ENCODE measurements around the gene KLF3. TPM values are rescaled to one million over a fixed set of nuclear protein-coding genes. Genes with fewer than 3 reads are reported as not detected.

KLF3 gene
- polyA plus RNA-seq, 1 donor, result 65.4 TPM

DNA sequence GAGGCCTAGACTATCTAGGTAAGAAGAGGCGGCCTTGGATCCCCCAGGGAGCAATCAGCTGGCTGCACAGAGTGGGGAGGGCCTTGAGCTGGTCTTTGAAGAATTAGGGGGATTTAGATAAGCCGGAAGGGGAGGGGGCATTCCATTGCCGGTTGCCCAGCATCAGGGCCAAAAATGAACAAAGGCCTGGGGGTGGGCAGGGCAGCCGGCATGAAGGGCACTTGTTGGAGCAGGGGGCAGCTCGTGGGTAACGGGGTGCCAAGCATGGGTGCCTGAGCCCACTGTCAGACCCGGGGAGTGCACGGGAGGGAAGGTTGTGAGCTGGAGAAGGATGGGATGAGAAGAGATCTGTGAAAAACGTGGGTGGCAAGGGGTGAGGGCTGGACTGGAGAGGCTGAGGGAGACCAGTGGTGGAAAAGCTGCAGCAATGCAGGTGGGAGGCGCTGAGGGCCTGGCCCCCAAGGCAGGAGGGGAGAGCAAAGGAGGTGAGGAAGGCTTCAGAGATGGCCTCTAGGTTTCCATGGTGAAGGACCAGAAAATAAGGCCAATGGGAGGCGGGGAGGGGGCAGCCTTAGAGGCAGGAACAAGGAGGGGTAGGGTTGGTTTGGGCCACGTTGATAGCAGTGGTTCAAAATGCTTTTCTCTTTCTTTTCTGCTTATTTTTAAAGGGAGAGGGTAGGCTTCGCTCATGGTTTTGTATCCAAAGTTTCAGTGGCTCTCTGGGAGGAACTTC lies 8.6 kb downstream of the KLF3 start:
- no peak for DNase-seq

DNA sequence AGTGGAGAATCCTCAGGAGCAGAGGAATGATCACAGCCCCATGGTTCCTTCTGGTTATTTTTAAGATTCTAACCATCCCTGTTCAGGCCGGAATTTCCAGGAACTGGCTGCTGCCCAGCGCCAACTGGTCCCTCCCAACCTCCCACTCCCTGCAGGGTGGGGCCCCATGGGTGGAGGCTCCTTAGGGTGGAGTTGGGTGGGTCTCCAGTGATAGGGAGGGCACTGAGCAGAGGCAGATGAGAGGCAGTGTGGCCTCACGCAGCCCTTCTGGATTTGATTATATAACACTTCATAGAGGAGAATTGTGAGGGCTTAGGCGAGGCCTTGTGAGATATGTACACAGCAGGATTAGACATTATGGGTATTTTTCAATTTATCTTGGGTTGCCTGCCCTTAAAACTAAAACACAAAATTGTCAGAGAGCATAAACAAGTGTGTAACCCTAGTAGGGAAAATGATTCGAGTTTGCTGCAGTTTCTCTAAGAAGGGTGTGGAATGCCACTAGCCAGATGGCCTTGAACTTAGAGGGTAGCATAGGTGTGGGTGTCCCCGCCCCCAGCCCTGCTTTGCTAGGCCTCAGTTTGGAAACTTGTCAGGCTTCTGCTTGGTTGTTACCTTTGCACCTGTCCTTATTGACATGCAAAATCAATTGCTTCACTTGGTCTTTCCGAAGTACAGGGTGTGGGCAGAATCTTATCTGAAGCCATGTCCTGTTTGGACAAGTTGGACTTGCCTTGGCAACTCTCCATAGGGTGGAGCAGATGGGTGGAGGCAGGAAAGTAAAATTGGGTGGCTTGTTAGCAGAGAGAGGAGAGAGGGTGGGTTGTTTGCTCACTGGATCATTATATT lies 9.4 kb downstream of the KLF3 start:
- no peak for DNase-seq

DNA sequence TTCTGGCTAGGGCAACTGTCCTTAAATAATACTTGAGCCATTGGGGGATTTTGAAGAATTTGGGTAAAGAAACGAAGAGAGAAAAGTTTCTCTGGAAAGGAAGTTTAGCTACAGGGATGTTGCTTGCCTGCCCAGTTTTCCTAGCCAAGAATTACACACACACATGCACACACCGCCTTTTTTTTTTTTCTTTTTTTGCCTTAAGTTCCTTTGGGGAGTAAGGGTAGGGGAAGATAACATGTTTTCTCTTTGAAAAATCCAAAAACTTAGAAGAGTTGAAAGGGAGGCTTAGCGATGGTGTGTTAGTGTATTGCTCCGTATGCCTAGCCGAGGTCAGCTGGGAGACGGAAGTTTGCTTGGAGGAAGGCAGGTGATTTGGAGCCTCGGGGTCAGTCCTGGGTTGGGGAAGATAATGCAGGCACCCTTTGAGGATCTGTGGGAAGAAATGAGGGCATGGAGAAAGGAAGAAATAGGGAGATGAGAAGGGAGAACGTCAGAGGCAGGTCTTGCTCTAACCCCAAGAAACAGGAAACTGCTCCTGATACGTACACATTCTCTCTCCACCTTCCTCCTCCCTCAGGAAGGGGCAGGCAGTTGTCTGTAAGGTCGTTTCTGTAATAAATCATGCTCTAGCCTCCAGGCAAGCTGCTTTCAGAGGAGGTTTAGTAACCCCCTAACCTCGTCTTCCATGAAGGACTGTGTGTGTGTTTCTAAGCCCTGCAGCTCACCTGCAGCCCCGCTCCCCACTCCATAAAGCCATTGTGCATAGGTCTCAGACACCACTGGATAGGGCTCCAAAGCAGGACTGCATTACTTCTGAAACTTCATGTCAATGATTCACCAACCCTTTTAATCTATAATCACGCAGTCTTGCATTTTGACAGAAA lies 10.5 kb downstream of the KLF3 start:
- DNase-seq, result no peak

DNA sequence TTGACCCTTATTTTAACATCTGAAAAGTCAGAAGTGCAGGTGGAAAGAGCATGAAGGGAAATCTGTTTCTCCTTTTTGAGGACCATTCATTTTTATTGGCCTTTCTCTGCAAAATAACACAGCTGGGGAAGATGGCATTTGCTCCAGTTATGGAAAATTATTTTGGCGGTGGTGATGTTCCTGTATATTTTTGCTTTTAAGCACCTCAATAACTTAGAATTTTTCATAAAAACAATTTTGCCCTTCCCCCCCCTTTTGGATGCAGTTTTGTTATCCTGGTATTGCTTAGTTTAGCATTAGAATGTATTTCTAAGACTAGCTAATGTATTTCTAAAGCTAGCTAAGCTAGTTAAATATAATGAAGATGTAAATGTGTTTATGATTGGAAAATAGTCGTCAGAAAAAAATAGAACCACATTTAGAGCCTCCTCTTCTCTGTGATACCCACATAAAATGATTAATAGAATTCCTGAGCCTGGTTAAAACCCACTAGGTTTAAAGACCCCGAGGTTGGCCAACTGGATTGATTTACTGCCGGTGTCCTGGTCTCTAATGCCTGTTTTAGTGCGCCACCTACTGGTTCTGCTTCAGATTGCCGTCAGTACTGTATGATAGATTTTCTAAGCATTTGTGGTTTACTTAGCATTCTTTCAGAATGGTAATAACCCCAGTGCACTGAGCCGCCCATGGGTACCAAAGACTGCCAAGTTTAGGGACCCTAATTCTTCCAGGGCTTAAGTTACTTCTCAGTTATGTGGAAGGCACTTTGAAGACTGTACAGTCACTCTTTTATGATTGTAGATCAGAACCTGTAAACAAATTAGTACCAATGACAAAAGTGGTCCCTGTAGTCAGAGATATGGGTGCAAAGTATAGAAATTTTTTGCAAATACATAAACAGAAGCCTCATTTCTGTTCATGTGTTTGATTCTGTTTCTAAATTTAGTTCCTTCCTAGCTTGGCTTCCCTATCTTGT lies 11.4 kb downstream of the KLF3 start:
- DNase-seq, result peak; percentile 88

DNA sequence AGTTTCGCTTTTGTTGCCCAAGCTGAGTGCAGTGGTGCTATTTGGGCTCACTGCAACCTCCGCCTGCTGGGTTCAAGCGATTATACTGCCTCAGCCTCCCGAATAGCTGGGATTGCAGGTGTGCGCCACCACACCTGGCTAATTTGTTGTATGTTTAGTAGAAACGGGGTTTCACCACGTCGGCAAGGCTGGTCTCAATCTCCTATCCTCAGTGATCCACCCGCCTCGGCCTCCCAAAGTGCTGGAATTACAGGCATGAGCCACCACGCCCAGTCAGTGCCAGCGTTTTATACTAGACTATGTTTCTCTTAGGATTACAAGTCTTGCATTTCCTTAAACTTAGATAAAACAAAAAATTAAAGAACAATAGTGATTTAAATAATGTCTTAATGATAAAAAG lies 13.0 kb downstream of the KLF3 start:
- no peak for DNase-seq

DNA sequence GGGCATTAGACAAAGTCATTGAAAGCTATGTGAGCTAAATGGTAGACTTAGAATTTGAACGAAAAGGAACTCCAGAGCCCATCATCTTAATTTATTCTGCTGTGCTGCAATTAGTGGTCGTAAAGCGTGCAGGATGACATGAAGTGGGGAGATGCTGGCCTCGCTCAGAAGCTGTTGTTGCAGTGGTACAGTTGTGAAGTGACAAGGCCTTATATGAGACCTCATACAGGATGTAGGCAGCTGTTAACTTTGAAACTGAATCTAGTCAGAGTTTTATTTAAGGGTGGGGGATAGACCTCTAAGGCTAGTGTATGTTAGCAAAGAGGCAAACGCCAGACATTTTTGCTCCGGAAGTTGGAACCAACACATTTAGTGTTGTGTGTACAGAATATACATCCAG lies 13.4 kb downstream of the KLF3 start:
- no peak for DNase-seq

DNA sequence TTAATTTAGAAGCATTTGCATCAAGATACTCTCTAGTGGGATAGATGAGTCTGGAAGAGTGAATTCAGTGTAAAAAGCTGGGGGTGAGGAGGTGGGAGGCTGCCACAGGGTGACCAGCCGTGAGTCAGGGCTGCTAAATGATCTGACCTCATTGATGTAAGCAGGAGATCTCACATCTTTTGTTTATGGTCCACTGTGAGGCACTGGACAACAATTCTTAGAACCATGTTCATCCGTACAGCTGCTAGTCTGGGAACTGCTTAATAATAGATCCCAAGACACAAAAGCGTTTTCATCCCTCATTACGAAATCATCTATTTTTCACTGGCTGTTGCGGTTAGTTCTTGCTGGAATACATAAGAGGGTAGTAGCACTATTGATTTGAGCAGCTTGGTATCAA lies 14.1 kb downstream of the KLF3 start:
- no peak for DNase-seq

DNA sequence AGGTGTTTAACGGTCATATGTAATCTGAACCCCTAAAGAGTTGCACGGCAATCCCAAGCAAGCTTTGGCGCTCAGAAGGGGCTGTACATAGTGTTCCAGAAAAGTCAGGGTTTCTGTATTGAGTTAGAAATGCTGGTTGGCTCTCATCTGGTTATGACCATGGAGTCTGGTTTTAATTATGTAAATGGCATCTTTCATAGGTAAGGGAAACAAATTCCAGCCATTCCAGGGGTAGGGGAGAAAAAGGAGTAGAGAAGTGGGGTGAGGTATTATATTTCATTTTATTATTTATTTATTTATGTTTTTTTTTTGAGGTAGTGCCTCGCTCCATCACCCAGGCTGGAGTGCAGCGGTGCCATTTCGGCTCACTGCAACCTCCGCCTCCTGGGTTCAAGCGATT lies 15.9 kb downstream of the KLF3 start:
- DNase-seq, result no peak

DNA sequence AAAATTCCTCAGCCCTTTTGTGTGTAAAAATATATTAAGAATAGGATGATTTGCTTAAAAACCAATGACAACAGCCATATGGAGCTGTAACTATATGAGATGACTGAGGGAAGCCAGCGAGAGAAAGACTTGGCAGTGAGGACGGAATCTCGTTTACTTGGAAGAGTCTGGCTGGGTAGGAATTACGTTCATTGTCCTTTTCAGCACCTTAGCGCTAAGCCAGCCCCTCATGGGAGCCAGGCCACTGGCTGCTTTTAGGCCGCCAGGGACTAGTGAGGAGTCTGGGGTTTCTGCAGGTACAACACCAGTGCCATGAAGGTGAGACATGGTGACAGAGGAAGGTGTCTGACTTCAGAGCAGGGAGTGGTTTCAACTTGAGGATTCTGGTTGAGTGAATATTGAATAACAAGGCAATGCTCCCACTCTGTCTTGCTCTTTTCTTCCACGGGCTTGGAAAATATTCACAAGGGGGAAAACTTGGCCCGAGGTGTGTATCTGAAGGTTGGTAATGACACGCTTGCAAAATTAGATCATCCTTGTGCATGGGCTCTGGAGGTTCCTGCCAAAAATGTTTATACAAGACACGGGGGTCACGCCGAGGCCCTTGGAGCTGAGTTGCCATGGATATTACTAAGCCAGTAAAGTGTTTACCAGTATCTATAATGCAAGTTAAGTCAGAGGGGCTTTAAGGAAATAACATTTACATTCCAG lies 17.4 kb downstream of the KLF3 start:
- no peak for DNase-seq

DNA sequence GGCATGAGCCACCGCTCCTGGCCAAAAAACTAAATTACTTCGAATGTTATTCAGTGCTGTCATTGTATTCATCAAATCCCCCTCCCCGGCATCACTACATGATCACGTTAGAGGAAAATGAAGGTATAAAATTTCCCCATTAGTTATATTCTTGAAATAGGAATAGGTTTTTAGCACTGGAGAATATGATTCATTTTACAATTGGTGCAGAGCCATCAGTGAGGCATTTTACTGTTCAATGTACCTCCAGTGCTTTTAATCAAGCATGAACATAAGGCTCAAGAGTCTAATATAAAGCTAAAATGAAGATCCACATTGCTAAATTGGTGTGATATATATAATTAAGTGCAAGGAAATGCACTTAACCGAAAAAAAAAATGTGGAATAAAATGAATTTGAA lies 18.3 kb downstream of the KLF3 start:
- no peak for DNase-seq

DNA sequence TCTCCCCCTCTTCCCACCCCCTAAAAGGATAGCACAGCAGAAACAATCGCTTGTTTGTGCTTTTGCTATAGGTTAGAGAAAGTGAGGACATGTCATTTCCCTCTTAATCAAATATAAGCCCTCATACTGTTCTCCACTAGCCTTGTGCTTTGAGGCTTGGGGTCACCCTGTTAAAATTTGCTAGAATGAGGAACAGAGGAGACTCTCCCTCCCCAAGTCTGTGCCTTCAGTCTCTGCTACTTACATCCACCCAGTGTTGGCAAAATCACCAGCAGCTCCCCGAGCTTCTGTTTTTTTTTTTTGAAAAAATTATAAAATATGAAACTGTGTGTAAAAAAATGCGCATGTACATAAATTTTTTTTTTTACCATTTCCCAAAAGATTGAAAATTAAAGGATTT lies 19.3 kb downstream of the KLF3 start:
- no peak for DNase-seq

DNA sequence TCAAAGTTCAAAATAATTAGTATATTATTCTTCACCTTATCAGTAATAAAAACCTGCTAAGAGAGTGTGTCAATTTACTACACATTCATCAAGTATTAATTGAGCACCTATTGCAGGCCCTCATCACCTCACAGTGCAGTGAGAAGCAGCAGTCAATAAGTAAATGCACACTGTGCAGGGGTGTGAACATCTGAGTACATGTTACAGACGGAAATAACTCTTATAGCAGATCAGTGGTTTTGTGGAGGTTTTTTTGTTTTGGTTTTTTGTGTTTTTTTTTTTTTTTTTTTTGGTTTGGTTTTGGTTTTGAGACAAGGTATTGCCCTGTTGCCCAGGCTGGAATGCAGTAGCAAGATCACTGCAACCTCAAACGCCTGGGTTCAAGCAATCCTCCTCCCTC lies 20.3 kb downstream of the KLF3 start:
- no peak for DNase-seq

DNA sequence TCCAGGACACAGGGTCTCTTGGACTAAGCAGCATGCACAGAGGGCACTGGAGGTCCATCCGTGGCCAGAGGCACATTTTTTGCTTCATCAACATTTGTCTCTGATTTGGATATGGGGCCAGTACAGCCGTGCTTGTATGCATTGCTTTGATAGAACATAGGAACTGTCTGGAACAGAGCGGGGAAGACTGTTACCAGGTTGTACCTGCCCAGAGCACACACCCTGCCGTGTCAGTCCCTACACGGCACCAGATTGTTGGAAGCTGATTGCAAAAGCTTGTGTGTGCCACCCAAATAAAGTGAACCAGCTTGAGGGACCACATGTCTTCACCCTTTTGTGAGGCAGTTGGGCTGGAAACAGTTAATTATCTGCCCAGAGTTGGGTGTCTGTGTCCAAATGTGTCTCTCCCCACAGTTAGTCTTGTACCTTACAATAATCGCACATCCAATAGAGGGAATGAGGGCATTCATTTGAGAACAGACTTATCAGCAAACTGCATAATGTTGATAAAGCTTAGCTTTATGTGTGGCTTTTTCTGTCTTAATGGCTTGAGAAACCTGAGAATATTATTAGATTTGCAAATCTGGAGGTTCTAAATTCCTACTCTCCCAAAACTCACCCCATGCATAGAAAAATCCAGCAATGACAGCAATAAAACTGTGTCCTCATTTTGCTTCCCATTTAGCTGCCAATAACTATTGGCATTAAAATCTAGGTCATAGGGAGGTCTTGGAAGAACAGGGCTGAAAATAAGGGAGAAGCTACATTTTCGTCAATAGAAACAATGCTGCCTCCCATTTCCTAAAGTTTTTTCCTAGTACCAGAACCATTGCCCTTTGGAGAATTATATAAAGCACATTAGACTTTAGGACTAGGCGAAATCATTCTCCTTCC lies 21.2 kb downstream of the KLF3 start:
- DNase-seq, result no peak

DNA sequence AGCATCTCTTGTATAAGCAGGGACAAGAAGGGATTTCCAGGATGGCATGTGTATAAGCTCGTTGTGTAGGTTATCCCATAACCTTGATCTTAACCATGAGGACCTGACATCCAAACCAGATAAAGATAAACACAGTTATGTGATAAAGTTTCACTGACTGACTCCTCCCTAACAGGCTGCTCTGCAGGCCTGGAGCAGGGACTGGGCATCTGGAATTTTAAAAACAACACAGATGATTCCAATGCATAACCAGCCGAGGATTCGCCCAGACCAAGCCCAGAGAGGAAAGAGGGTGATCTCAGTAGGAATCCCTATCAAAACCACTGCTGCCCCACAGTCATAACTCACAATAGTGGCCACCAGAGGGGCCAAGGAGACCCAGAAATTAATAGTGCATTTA lies 22.7 kb downstream of the KLF3 start:
- DNase-seq, result no peak

DNA sequence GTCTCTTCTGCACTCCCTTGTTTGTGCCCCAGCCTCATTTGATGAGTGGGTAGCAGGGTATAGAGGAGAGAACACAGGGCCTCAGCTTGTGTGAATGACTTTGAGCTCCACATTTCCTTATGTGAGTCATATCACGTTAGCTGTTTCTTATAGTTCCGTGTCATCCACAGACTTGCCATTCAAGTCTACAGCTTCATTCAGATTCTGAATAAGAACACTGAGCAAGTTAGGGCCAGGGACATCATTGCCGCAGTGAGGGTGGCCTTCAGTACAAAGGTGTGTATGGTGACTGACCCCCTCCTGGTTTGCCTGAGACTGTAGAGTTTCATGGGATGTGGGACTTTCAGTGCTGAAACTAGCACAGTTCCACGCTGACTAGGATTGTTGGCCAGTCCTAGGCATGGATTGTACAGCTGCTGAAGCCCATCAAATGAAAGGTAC lies 23.6 kb downstream of the KLF3 start:
- DNase-seq, result no peak

DNA sequence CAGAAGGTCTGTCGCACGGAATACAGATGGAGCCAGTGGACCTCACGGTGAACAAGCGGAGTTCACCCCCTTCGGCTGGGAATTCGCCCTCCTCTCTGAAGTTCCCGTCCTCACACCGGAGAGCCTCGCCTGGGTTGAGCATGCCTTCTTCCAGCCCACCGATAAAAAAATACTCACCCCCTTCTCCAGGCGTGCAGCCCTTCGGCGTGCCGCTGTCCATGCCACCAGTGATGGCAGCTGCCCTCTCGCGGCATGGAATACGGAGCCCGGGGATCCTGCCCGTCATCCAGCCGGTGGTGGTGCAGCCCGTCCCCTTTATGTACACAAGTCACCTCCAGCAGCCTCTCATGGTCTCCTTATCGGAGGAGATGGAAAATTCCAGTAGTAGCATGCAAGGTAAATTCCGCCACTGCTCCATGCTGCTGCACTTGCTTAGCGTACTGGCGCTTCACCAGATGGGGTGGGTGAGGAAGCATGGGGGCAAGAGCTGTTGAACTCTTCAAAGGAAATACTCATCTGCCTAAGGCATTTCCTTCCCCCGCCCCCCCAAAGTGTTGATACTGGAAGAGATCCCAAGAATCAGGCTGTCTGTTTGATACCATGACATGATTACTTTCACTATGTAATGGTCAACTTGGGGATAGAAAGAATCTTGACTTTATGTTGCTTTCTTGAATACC lies 24.8 kb downstream of the KLF3 start:
- DNase-seq, result no peak

DNA sequence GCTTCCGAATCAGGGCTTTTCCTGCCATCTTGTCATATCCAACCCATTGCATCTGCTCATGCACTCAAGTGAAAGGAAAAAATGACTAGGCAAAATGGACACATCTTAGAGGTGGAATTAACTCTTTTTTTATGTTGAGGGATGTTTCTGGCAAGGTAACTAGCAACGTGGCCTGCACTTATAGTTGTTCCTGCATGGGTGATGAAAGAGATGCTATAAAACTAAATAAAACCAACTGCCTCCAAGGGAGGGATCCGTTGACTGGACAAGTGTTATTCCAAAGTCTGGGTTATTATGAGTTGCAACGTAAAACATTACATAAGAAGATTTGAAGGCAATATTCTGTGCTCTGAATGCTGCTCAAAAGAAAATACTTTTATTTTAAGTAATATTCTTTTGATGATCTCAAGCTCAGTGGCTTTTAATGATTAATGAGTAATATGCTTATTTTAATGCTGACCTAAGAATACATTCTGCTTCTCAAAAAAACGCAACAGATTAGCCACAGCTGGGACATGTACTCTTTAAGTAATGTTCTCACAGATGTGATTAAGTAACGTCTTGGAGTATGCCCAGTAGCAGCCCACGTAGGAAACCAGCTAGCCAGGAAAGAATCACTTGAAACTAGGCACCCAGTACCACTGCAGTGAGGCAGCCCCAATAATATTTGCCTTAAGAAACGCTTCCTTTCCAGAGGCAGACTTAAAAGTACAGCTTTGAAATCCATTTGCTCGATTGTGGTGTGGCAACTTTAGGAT lies 27.4 kb downstream of the KLF3 start:
- no peak for DNase-seq

DNA sequence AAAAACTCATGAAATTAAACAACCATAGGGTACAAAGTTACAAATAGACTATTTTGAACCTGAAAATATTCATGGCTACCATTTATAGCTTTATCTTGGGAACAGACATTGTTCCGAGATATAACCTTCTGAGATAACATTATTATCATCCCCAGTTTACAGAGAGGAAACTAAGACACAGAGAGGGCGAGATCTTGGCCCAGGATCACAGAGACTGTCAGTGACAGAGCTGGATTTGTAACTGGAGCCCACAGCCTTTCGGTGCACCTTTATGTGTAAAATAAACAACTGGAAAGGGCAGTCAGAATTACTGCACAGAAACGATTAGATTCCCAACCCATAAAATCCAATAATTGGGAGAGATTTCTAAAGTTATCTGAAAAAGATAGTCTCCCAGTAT lies 28.4 kb downstream of the KLF3 start:
- no peak for DNase-seq
